NCI-H1048 (cell line): ENCODE measurements around the gene ACSL3.

Experiments used
- DNase-seq: peaks from one replicate; lab custom pipeline; 2025; lab: John Stamatoyannopoulos, UW

Gene ACSL3

GRCh38 chr2:222942561-222942960 lies 81.7 kb downstream of the ACSL3 start:
- DNase-seq: no peak

GRCh38 chr2:222942977-222943376 lies 82.1 kb downstream of the ACSL3 start:
- no peak for DNase-seq

GRCh38 chr2:222943820-222944219 lies 83.0 kb downstream of the ACSL3 start:
- DNase-seq: no peak

DNA sequence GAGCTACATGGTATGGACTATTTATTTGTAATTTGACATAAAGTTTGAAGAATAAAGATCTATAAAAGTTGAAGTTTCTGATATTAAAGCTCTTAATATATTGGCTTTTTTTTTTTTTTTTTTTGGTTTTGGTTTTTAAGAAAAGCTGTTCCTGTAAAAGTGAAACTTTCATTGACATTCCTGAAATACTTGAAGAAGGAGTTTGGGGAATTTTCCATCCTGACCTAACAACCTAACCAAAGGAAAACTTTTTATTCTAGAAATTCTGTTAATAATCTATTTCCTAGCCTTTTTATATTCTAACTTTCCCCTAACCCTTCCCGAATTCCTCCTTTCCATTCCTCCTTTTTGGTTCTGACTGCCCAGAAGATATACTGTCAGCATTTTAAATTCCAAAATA lies 83.7 kb downstream of the ACSL3 start:
- DNase-seq: no peak

- no peak for DNase-seq
Measured at GRCh38 chr2:222944971-222945740, 84.3 kb downstream of the ACSL3 start.

DNA sequence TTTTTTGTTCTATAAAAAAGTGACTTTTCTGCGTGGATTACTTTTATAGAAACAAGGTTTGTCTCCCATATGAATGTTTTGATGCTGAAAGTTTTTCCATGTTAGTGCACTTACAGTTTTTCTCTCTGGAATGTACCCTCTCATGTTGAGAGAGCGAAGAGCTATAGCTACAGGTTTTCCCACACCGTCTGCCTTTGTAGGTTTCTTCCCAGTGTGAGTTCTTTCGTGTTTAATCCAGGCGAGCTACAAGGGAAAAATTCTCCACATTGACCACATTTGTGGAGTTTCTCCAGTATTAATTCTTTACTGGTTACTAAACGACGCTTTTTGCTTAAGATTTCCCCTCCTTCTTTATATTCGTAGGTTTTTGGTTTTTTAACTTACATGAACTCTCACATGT lies 85.1 kb downstream of the ACSL3 start:
- no peak for DNase-seq

GRCh38 chr2:222946700-222947287 lies 86.0 kb downstream of the ACSL3 start:
- DNase-seq: no peak

GRCh38 chr2:222949073-222949472 lies 88.2 kb downstream of the ACSL3 start:
- no peak for DNase-seq

GRCh38 chr2:222949690-222950323 lies 89.0 kb downstream of the ACSL3 start:
- DNase-seq: no peak

GRCh38 chr2:222950638-222951285 lies 89.9 kb downstream of the ACSL3 start:
- DNase-seq: no peak

DNA sequence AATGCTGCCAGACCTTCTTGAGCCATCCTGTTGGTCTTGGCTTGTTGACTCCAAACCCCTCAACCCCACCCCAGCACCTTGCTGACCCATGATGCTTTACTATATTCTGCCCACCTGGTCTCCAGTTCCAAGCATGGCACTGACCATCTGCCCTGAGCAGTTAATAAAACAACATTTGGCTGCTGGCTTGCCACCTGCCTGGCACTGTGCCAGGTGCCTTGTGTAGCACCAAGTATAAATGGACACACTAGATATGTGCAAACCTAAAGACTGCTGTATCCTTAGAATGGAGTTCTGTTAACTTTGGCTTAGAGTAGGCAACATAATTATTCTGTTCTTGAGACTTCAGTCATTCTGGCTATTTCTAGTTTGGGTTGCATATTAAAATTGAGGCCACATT lies 91.4 kb downstream of the ACSL3 start:
- no peak for DNase-seq

DNA sequence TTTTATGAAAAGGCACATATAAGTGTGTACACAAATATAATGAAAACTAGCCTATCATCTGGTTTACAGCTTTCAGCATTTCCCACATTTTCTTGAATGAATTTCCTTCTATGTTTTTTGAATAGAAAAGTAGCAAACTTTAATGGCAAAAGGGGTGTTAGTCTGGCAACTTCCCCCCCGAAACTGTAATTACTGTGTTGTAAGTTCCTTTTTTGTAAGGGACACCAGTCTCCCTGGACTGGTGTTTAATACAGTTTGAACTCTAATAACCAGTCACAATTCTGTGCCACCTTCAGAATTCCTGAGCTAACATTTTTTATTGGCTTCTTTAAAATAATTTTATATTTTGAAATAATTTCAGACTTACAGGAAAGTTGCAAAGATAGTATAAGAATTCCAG lies 94.2 kb downstream of the ACSL3 start:
- DNase-seq: no peak

DNA sequence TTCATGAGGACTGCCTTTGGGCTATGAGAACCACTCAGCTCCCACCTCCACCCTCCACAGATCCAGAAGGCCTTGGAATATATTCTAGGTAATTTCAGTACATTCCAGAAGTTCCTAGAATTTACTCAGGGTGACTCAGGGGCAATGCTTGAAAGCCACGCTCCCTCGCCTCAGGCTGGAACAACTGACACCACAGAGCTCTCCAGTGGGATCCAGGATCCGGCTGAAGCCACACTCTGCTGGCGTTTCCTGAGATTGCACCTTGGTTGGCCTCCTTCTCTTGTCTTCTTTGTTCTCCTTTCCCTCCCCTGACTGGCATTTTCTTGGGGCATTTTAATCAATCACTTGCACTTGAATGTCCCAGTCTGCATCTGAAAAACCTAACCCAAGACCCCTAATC lies 98.5 kb downstream of the ACSL3 start:
- DNase-seq: no peak

DNA sequence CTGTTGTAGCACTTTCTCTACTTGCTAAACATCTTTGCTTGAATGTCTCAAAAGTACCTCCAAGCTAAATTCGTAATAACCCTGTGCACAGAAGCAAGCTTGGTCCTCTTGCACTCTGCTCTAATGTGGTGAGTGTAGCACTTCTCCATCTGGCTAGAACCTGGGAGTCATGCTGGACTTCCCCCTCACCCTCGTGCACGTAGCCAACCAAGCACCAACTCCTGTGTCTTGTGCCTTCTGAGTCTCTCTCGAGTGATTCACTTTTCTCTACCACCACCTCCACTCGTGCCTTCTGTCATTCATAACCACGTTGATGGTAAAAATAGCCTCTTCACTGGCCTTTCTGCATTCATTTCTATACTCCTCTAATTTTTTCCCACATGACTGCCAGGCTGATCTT lies 99.3 kb downstream of the ACSL3 start:
- no peak for DNase-seq

GRCh38 chr2:222963641-222964040 lies 102.8 kb downstream of the ACSL3 start:
- DNase-seq: no peak

- no peak for DNase-seq
Measured at GRCh38 chr2:222964376-222965031, 103.7 kb downstream of the ACSL3 start.

GRCh38 chr2:222965555-222965954 lies 104.7 kb downstream of the ACSL3 start:
- DNase-seq: no peak

DNA sequence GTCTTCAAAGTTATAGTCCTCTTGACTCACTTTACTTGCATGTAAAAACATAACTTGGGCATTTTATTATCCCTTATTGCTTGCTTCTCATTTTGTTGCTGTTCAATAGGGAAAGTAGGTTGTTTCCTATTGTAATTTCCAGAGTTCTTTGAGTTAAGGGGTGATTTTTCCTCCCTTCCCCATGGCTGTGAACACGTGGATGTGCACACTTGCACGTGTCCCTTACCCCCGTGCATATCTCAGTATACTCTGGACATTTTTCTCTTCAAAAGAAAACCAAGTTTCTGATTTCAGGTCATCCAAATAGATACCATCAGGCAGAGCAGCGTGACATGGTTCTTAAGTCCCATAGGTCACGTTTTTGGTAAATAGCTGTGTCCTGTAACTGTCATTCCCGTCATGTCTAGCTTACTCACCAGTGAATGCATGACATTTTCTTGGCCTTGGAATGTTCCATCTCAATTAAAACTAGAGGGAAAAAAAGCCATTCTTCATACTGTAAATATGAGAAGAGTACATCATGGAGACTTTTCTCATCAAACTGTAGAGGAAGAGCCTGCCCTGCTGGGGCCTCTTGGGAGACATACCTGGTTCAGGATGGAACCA lies 107.8 kb downstream of the ACSL3 start:
- no peak for DNase-seq

GRCh38 chr2:222969491-222969890 lies 108.7 kb downstream of the ACSL3 start:
- no peak for DNase-seq

DNA sequence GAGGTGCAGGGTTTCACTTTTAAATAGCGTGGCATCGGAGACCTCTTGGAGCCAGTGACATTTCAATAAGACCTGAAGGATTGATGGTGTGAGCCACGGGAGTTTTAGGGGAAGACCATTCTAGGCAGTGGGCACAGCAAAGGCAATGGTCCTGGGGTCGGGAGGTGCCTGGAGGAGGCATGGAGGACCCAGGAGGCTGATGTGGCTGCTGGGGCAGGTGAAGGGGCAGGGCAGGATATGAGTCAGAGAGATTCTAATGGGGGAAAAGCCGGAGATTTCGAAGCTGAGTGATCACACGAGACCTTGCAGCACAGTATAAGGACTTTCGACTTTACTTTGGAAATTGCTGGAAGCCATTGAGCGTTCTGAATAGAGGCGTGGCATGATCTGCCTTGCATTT lies 111.6 kb downstream of the ACSL3 start:
- DNase-seq: no peak

DNA sequence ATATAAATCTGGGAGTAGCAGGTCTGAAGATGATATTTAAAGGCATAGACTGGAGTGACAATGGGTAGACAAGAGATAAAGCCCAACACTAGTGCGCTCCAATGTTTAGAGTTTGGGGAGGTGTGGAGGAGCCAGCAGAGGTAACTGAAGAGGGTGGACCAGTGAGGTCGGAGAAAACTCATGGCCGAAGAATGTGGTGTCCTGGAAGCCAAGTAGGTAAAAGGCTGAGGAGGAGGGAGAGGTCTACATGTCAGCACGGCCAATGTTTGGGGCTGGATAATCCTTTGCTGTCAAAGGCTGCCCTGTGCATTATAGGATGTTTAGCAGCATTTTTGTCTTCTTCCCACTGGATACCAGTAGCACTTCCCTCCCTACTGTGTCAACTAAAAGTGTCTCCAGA lies 112.4 kb downstream of the ACSL3 start:
- no peak for DNase-seq

DNA sequence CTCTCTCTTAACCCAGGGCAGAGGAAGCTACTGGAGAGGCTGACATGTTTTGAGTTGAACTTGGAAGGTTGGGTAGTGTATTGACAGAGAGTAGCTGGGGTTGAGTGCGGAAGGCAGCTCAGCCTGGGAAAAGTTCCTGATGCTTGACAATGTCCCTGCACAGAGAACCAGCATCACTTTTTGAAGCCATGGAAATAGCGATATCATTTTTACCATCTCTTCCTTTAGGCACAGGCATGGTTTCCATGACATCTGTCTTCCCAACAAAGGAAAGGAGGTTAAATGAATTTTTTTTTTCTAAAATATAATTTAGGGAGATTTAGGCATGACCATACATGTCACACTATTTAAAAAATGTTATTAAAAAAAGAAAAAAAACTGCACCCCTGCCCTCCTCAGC lies 112.9 kb downstream of the ACSL3 start:
- DNase-seq: no peak
